GM12878 (cell line): ENCODE measurements around the gene PINLYP.

ENCODE experiments used
- ATF3 ChIP-seq: IDR thresholded peaks from 2 replicates; pipeline ENCODE4 v1.6.1; 2011; ENCODE audit warnings: low read depth, mild to moderate bottlenecking, low read length, moderate library complexity, borderline replicate concordance; ENCODE audit errors: extremely low read depth
- CTCF ChIP-seq, 3 experiments: IDR thresholded peaks in 2 of 3; conservative IDR thresholded peaks in 1 of 3; 2 replicates each; pipeline ENCODE4 v1.5.1; 2011; ENCODE audit warnings: low read depth in 3 of 3, low read length in 3 of 3, mild to moderate bottlenecking in 3 of 3, control low read depth in 2 of 3, moderate library complexity in 2 of 3, inconsistent platforms in 1 of 3, mixed read lengths in 1 of 3; ENCODE audit not compliant: control insufficient read depth in 2 of 3, insufficient read depth in 1 of 3; ENCODE audit errors: extremely low read depth in 1 of 3
- MEF2B ChIP-seq: fragments of 450-650 bp; IDR thresholded peaks from 2 replicates; pipeline ENCODE4 v1.6.1; 2018; ENCODE audit warnings: mild to moderate bottlenecking, moderate library complexity; ENCODE audit not compliant: partially characterized antibody, poor library complexity, severe bottlenecking
- NR2C2 ChIP-seq: IDR thresholded peaks from 2 replicates; pipeline ENCODE4 v1.6.1; 2011; ENCODE audit warnings: borderline replicate concordance, low read depth; ENCODE audit not compliant: control insufficient read depth, insufficient read length
- POLR2A ChIP-seq: IDR thresholded peaks from 2 replicates; pipeline ENCODE4 v1.6.1; 2011; ENCODE audit warnings: low read depth, mild to moderate bottlenecking, low read length
- POLR2AphosphoS5 ChIP-seq: IDR thresholded peaks from 2 replicates; pipeline ENCODE4 v1.6.1; 2011; ENCODE audit warnings: mild to moderate bottlenecking, low read length, inconsistent platforms
- TCF12 ChIP-seq: IDR thresholded peaks from 2 replicates; pipeline ENCODE4 v1.6.1; 2011; ENCODE audit warnings: low read depth, mild to moderate bottlenecking, low read length

GRCh38 chr19:43599635-43600295 lies 24.2 kb downstream of the PINLYP start:
- TF ChIP-seq ATF3 (no peak), CTCF (IDR thresholded peaks at IDR 0.05 in 2 of 3, conservative IDR thresholded peaks at IDR 0.05 in 1 of 3; ENCODE audit: control insufficient read depth in 2 of 3, extremely low read depth in 1 of 3, insufficient read depth in 1 of 3, low read depth in 3 of 3, low read length in 3 of 3) (peak in 1 of 3 experiments; percentile 6; a peak in 1 of 6 replicates), TCF12 (no peak), MEF2B (no peak), POLR2AphosphoS5 (no peak), POLR2A (no peak), NR2C2 (no peak)
